GM19043 (cell line): ENCODE results near the gene SEC61G.

ENCODE experiments used
- ATAC-seq: cut with Tn5 transposase; IDR thresholded peaks from one replicate; pipeline ENCODE4 v1.9.1; 2021; ENCODE audit warnings: low read depth; ENCODE audit not compliant: unreplicated experiment

Gene SEC61G

GRCh38 chr7:54769203-54769602, 10.2 kb upstream of the SEC61G start:
- no peak for ATAC-seq

- ATAC-seq: no peak
Observed at GRCh38 chr7:54764861-54765260, 5.8 kb upstream of the SEC61G start.

GRCh38 chr7:54757711-54758110, 1.3 kb downstream of the SEC61G start:
- ATAC-seq: no peak

GRCh38 chr7:54749200-54749599, 9.8 kb downstream of the SEC61G start:
- ATAC-seq: no peak

- ATAC-seq: no peak
Observed at GRCh38 chr7:54747234-54747633, 11.8 kb downstream of the SEC61G start.

- ATAC-seq: no peak
Observed at GRCh38 chr7:54743580-54743979, 15.4 kb downstream of the SEC61G start.

GRCh38 chr7:54738737-54739136, 20.3 kb downstream of the SEC61G start:
- ATAC-seq: no peak

GRCh38 chr7:54729107-54729506, 29.9 kb downstream of the SEC61G start:
- ATAC-seq: no peak

GRCh38 chr7:54728411-54728810, 30.6 kb downstream of the SEC61G start:
- no peak for ATAC-seq

- no peak for ATAC-seq
Observed at GRCh38 chr7:54725255-54725654, 33.8 kb downstream of the SEC61G start.

- ATAC-seq: no peak
Observed at GRCh38 chr7:54722502-54722901, 36.5 kb downstream of the SEC61G start.

- no peak for ATAC-seq
Observed at GRCh38 chr7:54722026-54722425, 37.0 kb downstream of the SEC61G start.

GRCh38 chr7:54719974-54720373, 39.0 kb downstream of the SEC61G start:
- ATAC-seq: no peak

GRCh38 chr7:54719425-54719824, 39.6 kb downstream of the SEC61G start:
- ATAC-seq: no peak

- no peak for ATAC-seq
Observed at GRCh38 chr7:54712820-54713219, 46.2 kb downstream of the SEC61G start.

GRCh38 chr7:54711900-54712595, 47.0 kb downstream of the SEC61G start:
- ATAC-seq: no peak

GRCh38 chr7:54709283-54709682, 49.7 kb downstream of the SEC61G start:
- no peak for ATAC-seq

- ATAC-seq: no peak
Observed at GRCh38 chr7:54705436-54705835, 53.6 kb downstream of the SEC61G start.

- no peak for ATAC-seq
Observed at GRCh38 chr7:54704851-54705250, 54.2 kb downstream of the SEC61G start.
